H9 (cell line): ENCODE measurements around the gene ASPSCR1. TPM values are rescaled to one million over a fixed set of nuclear protein-coding genes. Genes with fewer than 3 reads are reported as not detected.

ENCODE experiments used
- DNase-seq: peaks from one replicate; pipeline ENCODE4 v3.0.0-alpha.2; 2017
- H2AFZ ChIP-seq: one replicate; pipeline ENCODE4 v1.6.1; 2013; ENCODE audit warnings: mild to moderate bottlenecking, low read length, control low read depth, moderate library complexity
- H2AK5ac ChIP-seq: 2 replicates; pipeline ENCODE4 v1.6.1; 2013; ENCODE audit warnings: low read length, control low read depth, mixed read lengths; ENCODE audit not compliant: insufficient read length
- H2BK120ac ChIP-seq: one replicate; pipeline ENCODE4 v1.6.1; 2013; ENCODE audit warnings: low read depth, mild to moderate bottlenecking, low read length, control low read depth, inconsistent platforms; ENCODE audit not compliant: poor library complexity, severe bottlenecking
- H2BK12ac ChIP-seq: 2 replicates; pipeline ENCODE4 v1.6.1; 2013; ENCODE audit warnings: low read length, control low read depth, mixed read lengths, low read depth; ENCODE audit not compliant: insufficient read length
- H2BK15ac ChIP-seq: 2 replicates; pipeline ENCODE4 v1.6.1; 2013; ENCODE audit warnings: low read depth, low read length, control low read depth
- H2BK20ac ChIP-seq: one replicate; pipeline ENCODE4 v1.6.1; 2013; ENCODE audit warnings: low read depth, mild to moderate bottlenecking, low read length, control low read depth, inconsistent platforms; ENCODE audit not compliant: poor library complexity, severe bottlenecking
- H2BK5ac ChIP-seq: 2 replicates; pipeline ENCODE4 v1.6.1; 2013; ENCODE audit warnings: low read length, control low read depth, mixed read lengths; ENCODE audit not compliant: insufficient read length
- H3K14ac ChIP-seq: 2 replicates; pipeline ENCODE4 v1.6.1; 2013; ENCODE audit warnings: low read length, control low read depth; ENCODE audit not compliant: insufficient read depth
- H3K18ac ChIP-seq: 2 replicates; pipeline ENCODE4 v1.6.1; 2013; ENCODE audit warnings: low read depth, mild to moderate bottlenecking, mixed read lengths, low read length, control low read depth; ENCODE audit not compliant: insufficient read length
- H3K23ac ChIP-seq: 2 replicates; pipeline ENCODE4 v1.6.1; 2013; ENCODE audit warnings: low read length, control low read depth, mixed read lengths, low read depth; ENCODE audit not compliant: insufficient read length
- H3K23me2 ChIP-seq: 2 replicates; pipeline ENCODE4 v1.6.1; 2013; ENCODE audit warnings: low read depth, mild to moderate bottlenecking, mixed read lengths, low read length, control low read depth; ENCODE audit not compliant: insufficient read length, poor library complexity, severe bottlenecking
- H3K27ac ChIP-seq: 2 replicates; pipeline ENCODE4 v1.5.1; 2013; ENCODE audit warnings: low read length, control low read depth, mixed read lengths, low read depth; ENCODE audit not compliant: insufficient read length
- H3K27me3 ChIP-seq: 2 replicates; pipeline ENCODE4 v1.6.1; 2013; ENCODE audit warnings: low read length, control low read depth, inconsistent platforms; ENCODE audit not compliant: insufficient read depth
- H3K4ac ChIP-seq: 2 replicates; pipeline ENCODE4 v1.6.1; 2013; ENCODE audit warnings: low read depth, mild to moderate bottlenecking, control low read depth, inconsistent platforms, low read length, moderate library complexity
- H3K4me1 ChIP-seq: 2 replicates; pipeline ENCODE4 v1.6.1; 2013; ENCODE audit warnings: low read length, control low read depth, inconsistent platforms; ENCODE audit not compliant: insufficient read depth
- H3K4me2 ChIP-seq: 2 replicates; pipeline ENCODE4 v1.6.1; 2013; ENCODE audit warnings: low read length, control low read depth, mixed read lengths; ENCODE audit not compliant: insufficient read length, insufficient read depth
- H3K56ac ChIP-seq: 2 replicates; pipeline ENCODE4 v1.6.1; 2013; ENCODE audit warnings: low read depth, mild to moderate bottlenecking, mixed read lengths, low read length, control low read depth; ENCODE audit not compliant: insufficient read length
- H3K79me1 ChIP-seq: 2 replicates; pipeline ENCODE4 v1.6.1; 2013; ENCODE audit warnings: low read depth, mild to moderate bottlenecking, moderate library complexity, low read length, control low read depth, inconsistent platforms; ENCODE audit not compliant: insufficient read depth, poor library complexity, severe bottlenecking
- H3K79me2 ChIP-seq: 2 replicates; pipeline ENCODE4 v1.6.1; 2013; ENCODE audit warnings: low read length, control low read depth, inconsistent platforms; ENCODE audit not compliant: insufficient read depth
- H3K9ac ChIP-seq: 2 replicates; pipeline ENCODE4 v1.6.1; 2013; ENCODE audit warnings: low read length, control low read depth, mixed read lengths; ENCODE audit not compliant: insufficient read length; ENCODE audit errors: extremely low read depth
- H3K9me3 ChIP-seq: one replicate; pipeline ENCODE4 v1.6.1; 2013; ENCODE audit warnings: low read depth, low read length, inconsistent platforms; ENCODE audit not compliant: control insufficient read depth
- H3T11ph ChIP-seq: one replicate; pipeline ENCODE4 v1.6.1; 2013; ENCODE audit warnings: mild to moderate bottlenecking, low read length, control low read depth, inconsistent platforms
- H4K20me1 ChIP-seq: one replicate; pipeline ENCODE4 v1.6.1; 2013; ENCODE audit not compliant: control insufficient read depth, insufficient read length, insufficient read depth
- H4K5ac ChIP-seq: 2 replicates; pipeline ENCODE4 v1.6.1; 2013; ENCODE audit warnings: low read depth, mild to moderate bottlenecking, mixed read lengths, low read length, control low read depth; ENCODE audit not compliant: insufficient read length
- H4K8ac ChIP-seq: replicated peaks from 2 replicates; pipeline ENCODE4 v1.6.1; 2013; ENCODE audit warnings: low read length, control low read depth, mixed read lengths, low read depth; ENCODE audit not compliant: insufficient read length
- H4K91ac ChIP-seq: 2 replicates; pipeline ENCODE4 v1.6.1; 2013; ENCODE audit warnings: low read depth, mild to moderate bottlenecking, moderate library complexity, mixed read lengths, low read length, control low read depth; ENCODE audit not compliant: insufficient read length
- H3K27ac Mint-ChIP-seq, 3 experiments: 2 replicates in 2 of 3; 3 replicates in 1 of 3; pipeline ENCODE4 v1.8.0; 2020 to 2021; ENCODE audit warnings: mixed read lengths in 3 of 3, mild to moderate bottlenecking in 1 of 3, moderate library complexity in 1 of 3
- H3K27me3 Mint-ChIP-seq: 2 replicates; pipeline ENCODE4 v1.8.0; 2021; ENCODE audit warnings: low read depth, mild to moderate bottlenecking, moderate library complexity, mixed read lengths
- H3K36me3 Mint-ChIP-seq, 3 experiments: 2 replicates in 2 of 3; 3 replicates in 1 of 3; pipeline ENCODE4 v1.8.0; 2020 to 2021; ENCODE audit warnings: low read depth in 3 of 3, mixed read lengths in 3 of 3; ENCODE audit not compliant: insufficient read depth in 1 of 3
- H3K4me1 Mint-ChIP-seq, 2 experiments: 2 replicates each; pipeline ENCODE4 v1.8.0; 2020; ENCODE audit warnings: mixed read lengths in 2 of 2
- H3K4me3 Mint-ChIP-seq, 2 experiments: 2 replicates in 1 of 2; 3 replicates in 1 of 2; pipeline ENCODE4 v1.8.0; 2020 to 2021; ENCODE audit warnings: mild to moderate bottlenecking in 2 of 2, mixed read lengths in 2 of 2, moderate library complexity in 1 of 2
- H3K9me3 Mint-ChIP-seq, 2 experiments: 2 replicates in 1 of 2; 3 replicates in 1 of 2; pipeline ENCODE4 v1.8.0; 2020; ENCODE audit warnings: mild to moderate bottlenecking in 2 of 2, mixed read lengths in 2 of 2, moderate library complexity in 1 of 2
- WGBS: extraction: QIAGEN DNeasy Blood & Tissue Kit; methylation state at CpG from one replicate; pipeline ENCODE4 v1.1.7; 2013; ENCODE audit warnings: missing lambda C conversion rate, low lambda C conversion rate, mixed read lengths; ENCODE audit not compliant: insufficient read length; ENCODE audit errors: extremely low coverage; 5-methylcytosine and 5-hydroxymethylcytosine counted together
- total RNA-seq: library from RNA; stranded (reverse); gene quantifications from 2 replicates; pipeline ENCODE4 v1.2.1, GENCODE V29; 2021
- TF ChIP-seq, protein P1 (sequence below): fragments of 200-600 bp; sonication (generic); conservative IDR thresholded peaks from 3 replicates; pipeline ENCODE4 v1.8.0; 2021; ENCODE audit warnings: antibody characterized with exemption, mild to moderate bottlenecking

Gene ASPSCR1
- total RNA-seq, 1 experiment from 2014 or later: 50.9 TPM

DNA sequence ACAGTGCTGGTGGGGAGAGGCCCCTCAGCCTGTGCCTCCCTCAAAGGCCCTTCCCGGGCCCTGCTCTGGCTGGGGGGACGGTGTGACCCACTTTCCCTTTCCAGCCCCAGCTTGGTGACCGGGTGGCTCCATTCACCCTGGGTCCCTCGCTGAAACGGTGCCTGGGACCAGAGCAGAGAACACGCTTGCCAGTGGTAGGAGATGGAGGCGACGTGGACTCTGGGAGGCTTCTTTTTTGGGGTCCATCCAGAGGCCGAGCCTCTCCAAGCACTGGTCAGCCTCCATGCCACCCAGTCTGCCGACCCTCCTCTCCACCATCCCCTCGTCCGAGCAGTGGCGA lies 37.5 kb downstream of the ASPSCR1 start:
- Mint-ChIP-seq H3K9me3 (no peaks in the 10 kb centered on the region), H3K4me1 (0 out of 4 replicates have a peak, but pooled peaks cover 0 to 2% of the 10 kb centered on the region in 2 experiments), H3K27ac (no peak overlapping the region), H3K4me3 (no peak overlapping the region), H3K36me3 (peaks cover 2 to 8% (median 3%) of the 10 kb centered on the region in 3 experiments; a peak in 4 of 7 replicates), H3K27me3 (no peaks in the 10 kb centered on the region)
- Histone ChIP-seq H3K4ac (no peak overlapping the region), H3K23ac (no peak overlapping the region), H2AK5ac (no peak overlapping the region), H4K20me1 (no peaks in the 10 kb centered on the region), H3K79me1 (no peaks in the 10 kb centered on the region), H3K14ac (no peak overlapping the region), H3K4me2 (no peak overlapping the region), H2BK12ac (no peak overlapping the region), H4K8ac (no peak overlapping the region), H2BK120ac (no peak overlapping the region), H2BK5ac (no peak overlapping the region), H3K9ac (no peak overlapping the region), H2BK15ac (no peak overlapping the region), H3K79me2 (no peaks in the 10 kb centered on the region), H3K18ac (no peak overlapping the region), H3T11ph (no peak overlapping the region), H2AFZ (no peak overlapping the region), H3K27ac (no peak overlapping the region), H4K5ac (no peak overlapping the region), H3K4me1 (no peaks in the 10 kb centered on the region), H2BK20ac (no peak overlapping the region), H4K91ac (no peak overlapping the region), H3K23me2 (no peaks in the 10 kb centered on the region), H3K9me3 (no peaks in the 10 kb centered on the region), H3K27me3 (no peaks in the 10 kb centered on the region), H3K56ac (no peak overlapping the region)
- no CpG with 5 or more reads among the region's 13 CpGs for WGBS
- no peak for DNase-seq
- TF ChIP-seq, protein P1, sequence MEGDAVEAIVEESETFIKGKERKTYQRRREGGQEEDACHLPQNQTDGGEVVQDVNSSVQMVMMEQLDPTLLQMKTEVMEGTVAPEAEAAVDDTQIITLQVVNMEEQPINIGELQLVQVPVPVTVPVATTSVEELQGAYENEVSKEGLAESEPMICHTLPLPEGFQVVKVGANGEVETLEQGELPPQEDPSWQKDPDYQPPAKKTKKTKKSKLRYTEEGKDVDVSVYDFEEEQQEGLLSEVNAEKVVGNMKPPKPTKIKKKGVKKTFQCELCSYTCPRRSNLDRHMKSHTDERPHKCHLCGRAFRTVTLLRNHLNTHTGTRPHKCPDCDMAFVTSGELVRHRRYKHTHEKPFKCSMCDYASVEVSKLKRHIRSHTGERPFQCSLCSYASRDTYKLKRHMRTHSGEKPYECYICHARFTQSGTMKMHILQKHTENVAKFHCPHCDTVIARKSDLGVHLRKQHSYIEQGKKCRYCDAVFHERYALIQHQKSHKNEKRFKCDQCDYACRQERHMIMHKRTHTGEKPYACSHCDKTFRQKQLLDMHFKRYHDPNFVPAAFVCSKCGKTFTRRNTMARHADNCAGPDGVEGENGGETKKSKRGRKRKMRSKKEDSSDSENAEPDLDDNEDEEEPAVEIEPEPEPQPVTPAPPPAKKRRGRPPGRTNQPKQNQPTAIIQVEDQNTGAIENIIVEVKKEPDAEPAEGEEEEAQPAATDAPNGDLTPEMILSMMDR: no peak
